Measurements from ENCODE around the gene CEP72. TPM values are rescaled to one million over a fixed set of nuclear protein-coding genes. Genes with fewer than 3 reads are reported as not detected.
"Not testable (repeated sequence)": the region's sequence is repeated elsewhere in the genome, so short reads cannot be mapped to it uniquely, and the experiment has no call there.

Gene CEP72
- total RNA-seq, 2 experiments from 2014 or later = 33.8 to 35.7 TPM

GRCh38 chr5:597871-598563, 14.1 kb upstream of the CEP72 start:
- Mint-ChIP-seq H3K4me1 (peaks cover 3% of the 10 kb centered on the region), H3K36me3 (no peaks in the 10 kb centered on the region), H3K27me3 (peaks cover 51% of the 10 kb centered on the region), H3K9me3 (no peaks in the 10 kb centered on the region), H3K4me3 (no peak overlapping the region), H3K27ac (no peak overlapping the region)
- ATAC-seq (ENCODE audit: low read depth) = no peak
- DNase-seq = no peak
- POLR2A ChIA-PET = no interaction called here

- Mint-ChIP-seq H3K27me3 (peaks cover 51% of the 10 kb centered on the region), H3K9me3 (no peaks in the 10 kb centered on the region), H3K27ac (no peak overlapping the region), H3K36me3 (no peaks in the 10 kb centered on the region), H3K4me3 (no peak overlapping the region), H3K4me1 (peaks cover 3% of the 10 kb centered on the region)
- DNase-seq (no peak), ATAC-seq (ENCODE audit: low read depth) (no peak)
- POLR2A ChIA-PET = no interaction called here
Measured at GRCh38 chr5:598564-598890, 13.6 kb upstream of the CEP72 start.

GRCh38 chr5:600886-601541, 11.1 kb upstream of the CEP72 start:
- Mint-ChIP-seq H3K36me3 (no peaks in the 10 kb centered on the region), H3K27ac (no peak overlapping the region), H3K4me1 (peaks cover 3% of the 10 kb centered on the region), H3K27me3 (peaks cover 40% of the 10 kb centered on the region), H3K4me3 (no peak overlapping the region), H3K9me3 (no peaks in the 10 kb centered on the region)
- DNase-seq (no peak), ATAC-seq (ENCODE audit: low read depth) (no peak)
- POLR2A ChIA-PET = no interaction called here

- Mint-ChIP-seq H3K9me3 (no peaks in the 10 kb centered on the region), H3K4me1 (peaks cover 3% of the 10 kb centered on the region), H3K27me3 (peaks cover 36% of the 10 kb centered on the region), H3K27ac (no peak overlapping the region), H3K4me3 (no peak overlapping the region), H3K36me3 (no peaks in the 10 kb centered on the region)
- peak; percentile 25 for DNase-seq
- no peak for ATAC-seq (ENCODE audit: low read depth)
- POLR2A ChIA-PET = no interaction called here
Measured at GRCh38 chr5:601771-602465, 10.2 kb upstream of the CEP72 start.

- POLR2A ChIA-PET = no interaction called here
- no peaks in the 10 kb centered on the region for H3K36me3 Mint-ChIP-seq
- H3K4me3 Mint-ChIP-seq = no peak overlapping the region
- H3K27ac Mint-ChIP-seq = no peak overlapping the region
- H3K9me3 Mint-ChIP-seq = no peaks in the 10 kb centered on the region
- H3K27me3 Mint-ChIP-seq = peaks cover 36% of the 10 kb centered on the region
- peaks cover 6% of the 10 kb centered on the region for H3K4me1 Mint-ChIP-seq
- ATAC-seq (ENCODE audit: low read depth) = no peak
- peak; percentile 11 for DNase-seq
Measured at GRCh38 chr5:602466-603035, 9.6 kb upstream of the CEP72 start.

- DNase-seq (peak; percentile 17), ATAC-seq (ENCODE audit: low read depth) (no peak)
- H3K4me3 Mint-ChIP-seq = no peak overlapping the region
- H3K9me3 Mint-ChIP-seq = no peaks in the 10 kb centered on the region
- peaks cover 30% of the 10 kb centered on the region for H3K27me3 Mint-ChIP-seq
- H3K27ac Mint-ChIP-seq = no peak overlapping the region
- POLR2A ChIA-PET = no interaction called here
- H3K36me3 Mint-ChIP-seq = no peaks in the 10 kb centered on the region
- peaks cover 8% of the 10 kb centered on the region for H3K4me1 Mint-ChIP-seq
Measured at GRCh38 chr5:603081-603998, 8.8 kb upstream of the CEP72 start.

- H3K27ac Mint-ChIP-seq = no peak overlapping the region
- ATAC-seq (ENCODE audit: low read depth) (no peak), DNase-seq (peak; percentile 16)
- H3K27me3 Mint-ChIP-seq = peaks cover 21% of the 10 kb centered on the region
- POLR2A ChIA-PET = no interaction called here
- no peaks in the 10 kb centered on the region for H3K9me3 Mint-ChIP-seq
- H3K4me3 Mint-ChIP-seq = no peak overlapping the region
- peaks cover 6% of the 10 kb centered on the region for H3K4me1 Mint-ChIP-seq
- no peaks in the 10 kb centered on the region for H3K36me3 Mint-ChIP-seq
Measured at GRCh38 chr5:604391-604831, 7.7 kb upstream of the CEP72 start.

GRCh38 chr5:605090-605489, 7.0 kb upstream of the CEP72 start:
- H3K4me3 Mint-ChIP-seq; H3K27ac Mint-ChIP-seq; H3K9me3 Mint-ChIP-seq; H3K4me1 Mint-ChIP-seq; H3K36me3 Mint-ChIP-seq; ATAC-seq (ENCODE audit: low read depth); POLR2A ChIA-PET: not testable (repeated sequence)
- peaks cover 14% of the 10 kb centered on the region for H3K27me3 Mint-ChIP-seq
- DNase-seq = peak; percentile 0

- Mint-ChIP-seq H3K27ac (no peak overlapping the region), H3K9me3 (no peaks in the 10 kb centered on the region), H3K27me3 (peaks cover 8% of the 10 kb centered on the region), H3K36me3 (no peaks in the 10 kb centered on the region), H3K4me3 (no peak overlapping the region), H3K4me1 (peaks cover 12% of the 10 kb centered on the region)
- POLR2A ChIA-PET = no interaction called here
- ATAC-seq (ENCODE audit: low read depth) (no peak), DNase-seq (peak; percentile 20)
Measured at GRCh38 chr5:606061-606460, 6.1 kb upstream of the CEP72 start.

- DNase-seq = no peak
- Mint-ChIP-seq H3K36me3 (no peaks in the 10 kb centered on the region), H3K4me3 (peak overlapping the region; percentile 31), H3K27ac (no peak overlapping the region), H3K27me3 (peaks cover 8% of the 10 kb centered on the region), H3K4me1 (peaks cover 16% of the 10 kb centered on the region), H3K9me3 (no peaks in the 10 kb centered on the region)
- no peak for ATAC-seq (ENCODE audit: low read depth)
- POLR2A ChIA-PET = no interaction called here
Measured at GRCh38 chr5:606526-607399, 5.4 kb upstream of the CEP72 start.

- peaks cover 8% of the 10 kb centered on the region for H3K27me3 Mint-ChIP-seq
- H3K4me1 Mint-ChIP-seq = peaks cover 18% of the 10 kb centered on the region
- peak overlapping the region; percentile 31 for H3K4me3 Mint-ChIP-seq
- POLR2A ChIA-PET = no interaction called here
- DNase-seq (no peak), ATAC-seq (ENCODE audit: low read depth) (no peak)
- peaks cover 2% of the 10 kb centered on the region for H3K36me3 Mint-ChIP-seq
- peak overlapping the region; percentile 61 for H3K27ac Mint-ChIP-seq
- peaks cover under 1% of the 10 kb centered on the region for H3K9me3 Mint-ChIP-seq
Measured at GRCh38 chr5:607541-608428, 4.4 kb upstream of the CEP72 start.
